DMS53 treated with DMSO at 0.1 percent for 48 hours (cell line): ENCODE results near the gene FFAR3.

Source experiments
- DNase-seq: peaks from one replicate; lab custom pipeline; 2025; ENCODE audit not compliant: unreplicated experiment; lab: John Stamatoyannopoulos, UW

Gene FFAR3, protein sequence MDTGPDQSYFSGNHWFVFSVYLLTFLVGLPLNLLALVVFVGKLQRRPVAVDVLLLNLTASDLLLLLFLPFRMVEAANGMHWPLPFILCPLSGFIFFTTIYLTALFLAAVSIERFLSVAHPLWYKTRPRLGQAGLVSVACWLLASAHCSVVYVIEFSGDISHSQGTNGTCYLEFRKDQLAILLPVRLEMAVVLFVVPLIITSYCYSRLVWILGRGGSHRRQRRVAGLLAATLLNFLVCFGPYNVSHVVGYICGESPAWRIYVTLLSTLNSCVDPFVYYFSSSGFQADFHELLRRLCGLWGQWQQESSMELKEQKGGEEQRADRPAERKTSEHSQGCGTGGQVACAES

DNA sequence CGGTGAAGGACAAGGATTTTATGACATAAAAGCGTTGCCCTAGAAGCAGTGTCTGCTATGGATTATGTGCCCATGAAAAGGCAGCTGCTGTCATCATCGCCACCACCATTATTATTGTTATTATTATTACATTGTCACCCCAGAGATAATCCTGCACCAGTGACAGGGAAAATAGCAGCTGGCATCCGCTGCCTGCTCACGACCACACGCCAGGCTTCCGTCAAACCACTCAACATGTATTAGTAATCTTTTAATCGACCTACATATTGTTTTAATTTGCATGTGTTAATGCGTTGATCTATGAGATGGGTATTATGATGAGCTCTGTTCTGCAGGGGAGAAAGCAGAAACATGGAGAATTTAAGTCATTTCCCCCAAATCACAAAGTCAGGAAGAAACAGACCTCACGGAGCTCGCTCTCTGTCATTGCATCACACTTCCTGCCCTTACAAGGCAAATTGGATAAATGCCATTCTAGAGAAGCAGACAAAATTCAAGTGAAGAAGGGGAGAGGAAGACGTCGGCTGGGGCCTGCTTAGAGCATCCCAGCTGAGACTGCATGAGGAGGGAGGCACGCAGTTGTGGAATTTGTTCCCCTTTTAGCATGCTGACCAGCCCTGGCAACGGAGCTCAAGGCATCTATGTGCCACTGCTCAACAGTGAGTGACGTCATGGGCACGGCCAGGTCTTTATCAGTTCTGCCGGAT, at the start of gene FFAR3:
Gene FFAR3, plus strand, starts transcription at position 594 of the 707 bp plus-strand sequence. CDS start 431 bp downstream, outside the sequence.
- DNase-seq: no peak

DNA sequence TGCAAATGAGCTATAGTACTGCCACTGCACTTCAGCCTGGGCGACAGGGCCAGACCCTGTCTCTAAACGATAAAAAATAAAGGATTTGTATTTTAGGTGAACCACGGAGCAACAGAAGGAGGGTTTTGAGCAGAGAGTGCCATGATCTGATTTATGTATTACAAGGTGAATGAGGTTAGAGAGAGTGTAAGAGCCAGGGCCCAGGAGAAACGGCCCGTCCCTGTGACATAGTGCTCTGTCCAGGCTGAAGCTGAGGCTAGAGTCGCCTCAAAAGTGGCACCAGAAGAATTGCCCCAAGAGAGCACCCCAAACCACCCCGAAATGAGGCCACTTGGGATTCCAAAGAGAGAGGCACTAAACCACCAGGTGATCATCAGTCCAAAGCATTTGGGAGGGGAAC, 49.4 kb upstream of the FFAR3 start:
- no peak for DNase-seq

DNA sequence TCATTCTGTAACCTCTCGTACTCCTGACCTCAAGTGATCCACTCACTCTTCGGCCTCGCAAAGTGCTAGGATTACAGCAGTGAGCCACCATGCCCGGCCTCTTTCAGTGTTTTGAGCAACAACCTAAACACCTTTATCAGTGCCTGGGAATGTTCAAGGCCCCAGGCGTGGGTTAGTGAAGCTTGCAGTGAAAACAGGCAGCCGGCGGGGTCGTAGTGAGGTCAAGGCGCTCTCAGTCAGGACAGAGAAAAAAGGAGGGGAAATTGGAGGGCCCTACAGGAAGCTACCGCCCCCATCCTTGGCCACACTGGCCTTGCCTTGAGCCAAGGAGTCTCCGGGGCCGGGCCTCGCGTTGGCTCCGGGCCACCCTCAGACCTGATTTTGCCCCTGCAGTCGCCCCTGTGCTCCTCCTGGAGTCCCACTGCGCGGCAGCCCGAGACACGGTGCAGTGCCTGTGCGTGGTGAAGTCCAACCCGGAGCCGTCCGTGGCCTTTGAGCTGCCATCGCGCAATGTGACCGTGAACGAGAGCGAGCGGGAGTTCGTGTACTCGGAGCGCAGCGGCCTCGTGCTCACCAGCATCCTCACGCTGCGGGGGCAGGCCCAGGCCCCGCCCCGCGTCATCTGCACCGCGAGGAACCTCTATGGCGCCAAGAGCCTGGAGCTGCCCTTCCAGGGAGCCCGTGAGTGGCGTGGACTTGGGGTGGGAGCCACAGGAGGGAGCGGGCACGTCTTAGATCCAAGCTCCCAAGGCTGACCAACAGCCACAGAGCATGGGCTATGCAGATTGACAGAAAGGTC, 48.6 kb upstream of the FFAR3 start:
- no peak for DNase-seq

DNA sequence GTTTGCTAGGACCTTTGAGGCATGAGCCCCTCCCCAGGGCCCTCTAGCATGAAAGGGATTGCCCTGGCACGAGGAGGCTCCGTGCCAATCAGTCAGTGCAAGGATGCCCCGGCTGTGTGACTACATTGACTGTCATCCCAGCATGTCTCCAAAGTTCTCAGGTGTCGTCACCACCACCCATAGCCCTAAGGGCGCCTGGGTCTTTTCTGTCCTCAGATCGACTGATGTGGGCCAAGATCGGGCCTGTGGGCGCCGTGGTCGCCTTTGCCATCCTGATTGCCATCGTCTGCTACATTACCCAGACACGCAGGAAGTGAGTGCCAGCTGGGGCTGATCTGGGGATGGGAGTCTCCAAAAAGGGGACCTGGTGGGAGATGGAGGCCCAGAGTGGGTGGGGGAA, 47.9 kb upstream of the FFAR3 start:
- no peak for DNase-seq

DNA sequence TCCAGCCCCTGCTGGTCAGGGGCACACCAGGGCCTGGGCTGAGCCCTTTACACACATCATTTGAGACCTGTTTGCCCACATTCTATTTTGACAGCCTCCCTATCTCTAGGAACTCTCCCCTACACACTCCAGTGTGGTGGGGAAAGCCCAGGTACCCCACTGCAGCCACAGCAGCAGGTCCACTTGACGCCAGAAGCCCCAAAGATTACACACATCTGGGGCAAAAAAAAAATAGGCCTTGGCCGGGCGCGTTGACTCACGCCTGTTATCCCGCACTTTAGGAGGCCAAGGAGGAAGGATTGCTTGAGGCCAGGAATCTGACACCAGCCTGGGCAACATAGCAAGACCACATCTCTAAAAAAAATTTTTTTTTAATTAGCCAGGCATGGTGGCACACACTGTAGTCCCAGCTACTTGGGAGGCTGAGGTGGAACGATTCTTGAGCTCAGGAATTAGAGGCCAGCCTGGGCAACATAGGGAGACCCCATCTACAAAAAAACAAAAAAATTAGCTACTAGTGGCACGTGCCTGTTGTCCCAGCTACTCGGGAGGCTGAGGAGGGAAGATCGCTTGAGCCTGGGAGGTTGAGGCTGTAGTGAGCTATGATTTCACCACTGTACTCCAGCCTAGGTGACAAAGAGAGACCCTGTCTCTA, 47.3 kb upstream of the FFAR3 start:
- no peak for DNase-seq

DNA sequence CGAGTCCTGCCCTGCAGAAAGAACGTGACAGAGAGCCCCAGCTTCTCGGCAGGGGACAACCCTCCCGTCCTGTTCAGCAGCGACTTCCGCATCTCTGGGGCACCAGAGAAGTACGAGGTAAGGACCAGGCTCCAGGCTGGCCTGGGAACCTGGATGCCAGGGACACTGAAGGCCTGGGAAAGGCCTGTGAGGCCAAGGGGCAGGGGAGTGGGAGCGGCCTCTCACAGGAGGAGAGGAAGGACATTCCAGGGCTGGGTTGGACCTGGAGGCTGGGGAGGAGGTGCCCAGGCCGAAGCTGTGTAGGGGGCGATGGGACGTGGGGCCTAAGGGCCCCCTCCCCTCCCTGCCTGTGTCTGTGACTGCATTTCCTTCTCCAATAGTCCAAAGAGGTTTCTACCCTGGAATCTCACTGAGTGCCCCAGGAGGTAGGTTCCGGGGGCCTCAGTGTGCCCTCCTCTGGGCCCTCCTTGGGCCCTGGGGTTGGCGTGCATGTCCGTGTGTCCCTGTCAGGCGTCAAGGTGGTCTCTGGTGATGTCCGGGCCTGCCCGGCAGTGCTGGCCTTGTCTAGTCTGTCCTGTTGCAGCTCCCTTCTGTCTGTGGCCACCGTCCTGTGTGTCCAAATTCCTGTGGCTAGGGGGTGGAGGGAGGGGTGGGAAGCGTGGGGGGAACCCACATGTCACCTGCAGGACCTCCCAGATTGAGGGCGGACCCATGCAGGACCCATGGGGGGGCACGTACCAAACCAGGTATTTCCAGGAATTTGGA, 46.2 kb upstream of the FFAR3 start:
- DNase-seq: no peak

DNA sequence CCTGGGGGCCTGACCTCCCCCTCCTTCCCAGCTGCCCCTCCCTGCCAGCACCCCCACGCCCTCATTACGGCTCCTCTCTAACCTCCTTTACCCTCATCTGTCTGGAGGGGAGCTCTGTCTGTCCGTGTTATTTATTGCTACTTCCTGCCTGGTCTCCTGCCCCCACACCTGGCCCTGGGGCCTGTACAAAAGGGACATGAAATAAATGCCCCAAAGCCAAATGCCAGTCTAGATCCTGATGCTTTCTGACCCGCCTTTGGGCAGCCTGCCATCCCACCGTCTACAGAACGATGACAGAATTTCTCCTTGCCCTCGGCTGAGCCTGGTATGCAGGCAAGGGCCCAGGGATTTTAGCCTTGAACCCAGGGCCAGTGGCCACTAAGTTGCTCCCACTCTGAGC, 44.7 kb upstream of the FFAR3 start:
- DNase-seq: no peak

DNA sequence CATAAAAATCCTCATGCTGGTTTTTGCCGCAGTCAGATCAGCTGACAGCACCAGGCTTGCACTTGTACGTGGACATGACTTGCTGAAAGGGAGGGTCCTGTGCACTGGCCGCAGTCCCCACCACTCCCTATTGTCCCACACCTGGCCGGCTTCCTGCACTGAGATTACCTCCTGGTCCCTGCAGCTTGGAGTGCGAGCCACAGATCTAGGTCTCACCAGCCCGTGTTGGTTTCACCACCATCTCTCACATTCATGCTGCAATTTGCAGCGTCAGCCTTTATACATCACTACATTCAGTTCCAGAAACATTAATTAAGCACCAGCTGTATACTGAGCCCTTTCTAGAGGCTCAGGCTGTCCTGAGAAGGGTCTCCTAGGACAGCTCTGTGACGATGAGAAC, 44.2 kb upstream of the FFAR3 start:
- no peak for DNase-seq

DNA sequence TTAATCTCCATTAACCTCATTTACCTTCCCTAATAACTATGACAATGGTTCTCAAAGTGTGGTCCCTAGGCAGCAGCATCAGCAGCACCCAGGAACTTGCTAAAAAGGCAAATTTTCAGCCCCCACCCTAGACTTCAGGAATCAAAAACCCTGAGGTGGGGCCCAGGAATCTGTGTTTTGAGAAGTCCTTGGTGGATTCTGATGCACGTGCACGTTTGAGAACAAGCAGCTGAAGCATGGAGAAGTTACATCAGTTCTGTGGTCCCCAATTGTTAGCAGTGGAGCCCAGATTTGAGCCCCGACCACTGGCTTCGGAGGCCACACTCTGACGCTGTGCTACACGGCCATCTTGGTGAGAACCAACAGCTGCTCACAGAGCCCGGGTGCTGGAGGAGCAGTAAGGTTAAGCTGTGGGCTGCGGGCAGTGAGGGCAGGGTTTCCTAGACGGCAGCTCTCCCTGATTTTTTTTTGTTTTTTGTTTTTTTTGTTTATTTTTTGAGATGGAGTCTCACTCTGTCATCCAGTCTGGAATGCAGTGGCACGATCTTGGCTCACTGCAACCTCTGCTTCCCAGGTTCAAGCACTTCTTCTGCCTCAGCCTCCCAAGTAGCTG, 43.3 kb upstream of the FFAR3 start:
- DNase-seq: no peak

DNA sequence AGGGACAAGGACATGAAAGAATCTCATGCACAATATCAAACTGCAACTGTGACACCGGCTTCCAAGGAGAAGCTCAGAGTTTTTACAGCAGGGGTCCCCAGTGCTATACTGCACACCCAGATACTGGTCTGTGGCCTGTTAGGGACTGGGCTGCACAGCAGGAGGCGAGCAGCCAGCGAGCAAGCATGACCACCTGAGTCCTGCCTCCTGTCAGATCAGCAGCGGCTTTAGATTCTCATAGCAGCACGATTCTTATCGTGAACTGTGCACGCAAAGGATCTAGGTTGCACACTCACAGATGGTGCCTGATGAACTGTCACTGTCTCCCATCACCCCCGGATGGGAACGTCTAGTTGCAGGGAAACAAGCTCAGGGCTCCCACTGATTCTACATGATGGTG, 42.4 kb upstream of the FFAR3 start:
- no peak for DNase-seq

DNA sequence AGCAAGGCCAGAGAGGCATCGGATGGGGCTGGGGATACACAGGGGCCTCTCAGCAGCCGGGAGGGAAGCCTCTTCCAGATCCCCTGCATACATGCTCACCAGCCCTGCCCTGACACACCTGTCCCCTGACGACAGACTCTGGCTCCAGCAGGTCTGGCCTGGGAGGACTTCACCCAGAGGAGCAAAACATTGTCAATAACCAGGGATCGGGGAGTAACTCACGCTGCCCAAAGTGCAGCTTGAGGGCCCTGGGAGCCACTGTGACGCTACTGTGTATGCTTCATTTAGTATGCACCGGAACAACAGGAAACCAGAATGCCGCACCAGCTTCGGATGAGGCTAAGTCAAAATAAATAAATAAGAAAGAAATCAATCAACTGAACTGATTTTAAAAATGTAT, 41.7 kb upstream of the FFAR3 start:
- DNase-seq: no peak

DNA sequence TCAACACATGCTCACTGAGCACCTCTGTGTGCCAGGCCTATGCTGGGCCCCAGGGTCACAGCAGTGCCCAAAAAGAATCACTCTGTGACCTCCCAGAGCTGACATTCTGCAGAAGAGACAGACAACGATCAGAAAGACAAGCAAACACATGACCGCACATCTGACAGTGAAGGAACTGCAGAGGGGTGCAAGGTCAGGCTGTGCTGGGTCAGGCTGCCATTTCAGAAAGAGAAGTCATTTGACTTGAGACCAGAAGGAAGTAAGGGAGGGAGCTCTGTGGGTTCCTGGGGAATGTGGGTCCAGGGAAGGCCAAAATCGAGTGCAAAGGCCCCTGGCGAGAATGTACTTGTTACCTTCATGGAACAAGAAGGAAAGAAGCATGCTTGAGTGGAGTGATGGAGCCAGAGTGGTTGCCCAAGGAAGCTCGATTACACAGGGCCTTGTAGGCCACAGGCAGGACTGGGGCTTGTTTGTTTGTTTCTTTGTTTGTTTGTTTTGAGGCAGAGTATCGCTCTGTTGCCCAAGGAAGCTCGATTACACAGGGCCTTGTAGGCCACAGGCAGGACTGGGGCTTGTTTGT, 40.7 kb upstream of the FFAR3 start:
- no peak for DNase-seq

DNA sequence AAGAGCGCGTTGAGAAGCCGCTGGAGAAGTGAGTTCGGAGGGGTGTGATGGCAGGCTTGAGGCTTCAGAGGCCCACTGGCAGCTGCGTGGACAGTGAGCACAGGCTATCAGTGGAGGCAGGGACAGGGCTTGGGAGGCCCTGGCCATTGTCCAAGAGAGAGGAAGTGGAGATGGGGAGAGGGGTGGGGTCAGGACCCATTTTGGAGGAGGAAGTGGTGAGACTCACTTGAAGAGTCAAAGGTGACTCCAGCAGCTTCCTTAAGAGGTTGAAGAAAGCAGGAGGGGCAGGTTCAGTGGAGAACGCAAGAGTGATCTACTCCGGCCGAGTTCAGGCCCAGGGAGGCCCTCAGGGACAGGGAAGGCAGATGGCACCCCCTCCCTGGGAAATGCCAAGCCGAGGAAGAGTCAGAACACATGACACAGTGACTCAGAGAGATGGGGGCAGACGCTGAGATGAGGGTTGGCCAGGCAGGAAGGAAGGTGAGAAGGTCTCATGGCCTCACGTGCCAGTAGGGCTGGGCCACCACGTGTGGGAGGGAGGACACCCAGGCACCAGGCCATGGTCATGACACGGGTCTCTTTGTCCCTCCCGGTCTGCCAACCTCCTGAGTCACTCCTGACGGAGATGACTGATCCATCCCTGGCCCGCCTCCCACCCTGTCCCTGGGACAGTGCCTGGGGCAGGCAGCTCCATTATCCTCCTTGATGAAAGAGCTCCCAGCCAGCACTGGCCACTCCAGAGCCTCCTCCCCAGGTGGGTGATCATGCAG, 39.4 kb upstream of the FFAR3 start:
- no peak for DNase-seq

DNA sequence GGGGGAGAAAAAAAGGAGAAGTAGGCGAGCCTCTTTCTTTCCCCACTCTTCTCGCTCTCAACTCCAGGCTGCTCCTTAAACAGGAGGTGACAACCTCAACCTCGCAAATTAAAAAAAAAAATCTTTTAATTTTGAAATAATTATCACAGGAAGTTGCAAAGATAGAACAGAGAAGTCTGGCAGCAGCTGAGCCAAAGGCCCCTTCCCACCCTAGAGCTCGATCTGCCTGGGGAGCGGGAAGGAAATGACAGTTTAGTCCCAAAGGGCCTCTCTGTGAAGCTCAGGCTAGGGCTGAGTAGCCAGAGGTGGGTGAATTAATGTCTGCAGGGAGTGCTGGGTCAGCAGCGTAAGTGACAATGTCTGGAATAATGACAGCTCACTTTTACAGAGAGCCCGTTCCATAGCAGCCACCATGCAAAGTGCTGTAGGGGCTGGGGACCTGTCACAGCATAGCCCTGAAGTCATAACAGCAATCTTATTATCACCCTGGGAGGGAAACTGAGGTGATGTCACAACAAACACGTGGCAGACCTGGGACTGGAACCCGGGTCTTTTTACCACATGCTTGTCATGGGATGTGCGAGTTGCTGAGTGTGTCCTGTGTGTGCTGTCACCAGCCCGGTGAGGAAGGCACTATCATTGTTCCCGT, 38.1 kb upstream of the FFAR3 start:
- no peak for DNase-seq

DNA sequence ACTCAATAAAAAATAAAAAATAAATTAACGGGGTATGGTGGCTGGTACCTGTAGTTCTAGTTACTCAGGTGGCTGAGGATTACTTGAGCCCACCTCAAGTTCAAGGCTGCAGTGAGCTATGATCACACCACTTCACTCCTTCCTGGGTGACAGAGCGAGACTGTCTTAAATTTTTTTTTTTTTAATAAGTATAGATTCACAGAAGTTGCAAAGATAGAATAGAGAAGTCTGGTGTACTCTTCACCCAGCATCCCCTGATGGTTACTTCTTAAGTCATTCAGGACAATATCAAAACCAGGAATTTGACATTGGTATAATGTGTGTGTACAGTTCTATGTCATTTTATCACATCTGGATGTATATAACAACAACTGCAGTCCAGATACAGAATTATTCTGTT, 37.0 kb upstream of the FFAR3 start:
- DNase-seq: no peak

DNA sequence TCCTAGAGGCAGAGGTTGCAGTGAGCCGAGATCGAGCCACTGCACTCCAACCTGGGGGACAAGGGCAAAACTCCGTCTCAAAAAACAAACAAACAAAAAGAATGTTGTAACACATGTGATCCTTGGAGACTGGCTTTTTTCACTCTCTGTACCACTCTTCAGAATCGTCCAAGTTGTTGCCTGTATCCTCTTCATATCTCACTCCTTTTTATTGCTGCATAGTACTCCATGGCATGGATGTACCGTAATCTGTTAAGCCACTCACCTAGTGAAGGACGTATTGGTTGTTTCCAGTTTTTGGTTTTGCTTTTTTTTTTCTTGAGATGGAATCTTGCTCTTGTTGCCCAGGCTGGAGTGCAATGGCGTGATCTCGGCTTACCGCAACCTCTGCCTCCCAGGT, 36.2 kb upstream of the FFAR3 start:
- no peak for DNase-seq

DNA sequence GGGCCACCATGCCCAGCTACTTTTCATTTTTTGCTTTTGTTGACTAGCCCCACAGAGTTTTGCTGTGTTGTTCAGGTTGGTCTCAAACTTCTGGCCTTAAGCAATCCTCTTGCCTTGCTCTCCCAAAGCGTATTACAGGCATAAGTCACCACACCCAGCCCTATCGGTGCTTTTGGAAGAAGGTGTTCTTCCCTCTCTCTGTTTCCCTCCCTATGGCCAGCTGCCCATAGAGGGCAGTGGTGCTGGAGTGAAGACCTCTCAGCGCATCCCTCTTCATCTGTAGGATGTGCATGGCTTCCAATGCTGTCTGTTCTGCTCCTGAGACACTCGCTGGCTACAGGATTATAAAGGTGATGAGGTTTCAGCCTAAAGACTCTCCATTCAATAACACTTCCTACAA, 30.6 kb upstream of the FFAR3 start:
- no peak for DNase-seq

DNA sequence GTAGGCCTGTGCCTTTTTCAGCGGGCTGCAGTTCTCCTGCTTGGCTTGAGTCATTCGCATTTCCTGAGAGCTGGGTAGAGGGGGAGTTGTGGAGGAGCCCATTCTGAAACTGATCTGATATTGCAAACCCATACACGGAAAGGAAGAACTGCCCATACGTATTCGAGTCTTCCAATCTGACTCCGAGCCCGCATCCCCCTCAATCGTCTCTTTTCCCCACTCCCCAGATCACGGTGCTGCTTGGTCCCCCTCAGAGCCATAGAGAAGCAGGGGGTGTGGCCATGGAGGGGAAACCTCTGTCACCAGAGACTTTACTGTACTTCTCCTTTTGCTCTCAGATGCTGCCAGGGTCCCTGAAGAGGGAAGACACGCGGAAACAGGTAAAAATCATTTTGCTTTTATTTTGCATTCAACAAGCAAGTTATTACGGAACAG, 29.4 kb upstream of the FFAR3 start, which contains the start of gene CD22:
Gene CD22, plus strand, starts transcription at position 337 of the 435 bp plus-strand sequence. CDS start 2,854 bp downstream, outside the sequence.
- no peak for DNase-seq
